AG09309 (cell line): ENCODE results near the gene GPATCH3.

Experiments
- DNase-seq: peaks from one replicate; pipeline ENCODE4 v3.0.0-alpha.2; 2010; ENCODE audit warnings: low read depth
- H3K4me3 ChIP-seq: 2 replicates; pipeline ENCODE4 v1.5.1; 2011; ENCODE audit warnings: mild to moderate bottlenecking, low read depth, low read length, moderate library complexity; ENCODE audit not compliant: control insufficient read depth
- TF ChIP-seq, protein P1 (sequence below): IDR thresholded peaks from 2 replicates; pipeline ENCODE4 v1.5.1; 2011; ENCODE audit warnings: mild to moderate bottlenecking, low read depth, low read length, inconsistent platforms; ENCODE audit not compliant: insufficient read depth, control insufficient read depth; ENCODE audit errors: missing control alignments

Gene GPATCH3

DNA sequence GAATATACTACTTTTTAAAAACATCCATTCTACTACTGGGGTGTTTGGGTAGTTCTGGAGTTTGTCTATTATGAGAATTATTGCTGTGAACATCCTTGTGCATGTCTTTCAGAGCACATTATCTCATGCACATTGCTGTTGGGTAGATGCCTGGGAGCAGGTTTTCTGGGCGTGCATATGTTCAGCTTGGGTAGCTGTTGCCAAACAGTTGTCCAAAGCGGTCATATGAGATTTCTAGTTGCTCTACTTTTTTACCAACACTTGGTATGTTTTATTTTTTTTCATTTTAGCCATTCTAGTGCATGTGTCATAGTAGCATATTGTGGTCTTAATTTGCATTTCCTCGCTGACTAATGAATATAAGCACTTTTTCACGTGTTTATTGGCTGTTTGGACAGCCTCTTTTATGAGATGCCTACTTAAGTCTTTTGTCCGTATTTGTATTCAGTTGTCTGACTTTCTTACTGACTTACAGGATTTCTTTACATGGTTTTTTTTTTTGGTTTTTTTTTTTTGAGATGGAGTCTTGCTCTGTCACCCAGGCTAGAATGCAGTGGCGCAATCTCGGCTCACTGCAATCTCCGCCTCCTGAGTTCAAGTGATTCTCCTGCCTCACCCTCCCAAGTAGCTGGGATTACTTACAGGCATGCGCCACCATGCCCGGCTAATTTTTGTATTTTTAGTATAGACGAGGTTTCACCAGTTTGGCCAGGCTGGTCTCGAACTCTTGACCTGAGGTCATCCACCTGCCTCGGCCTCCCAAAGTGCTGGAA is 55.7 kb downstream of the GPATCH3 start:
- H3K4me3 ChIP-seq: no peak overlapping the region
- TF ChIP-seq, protein P1, sequence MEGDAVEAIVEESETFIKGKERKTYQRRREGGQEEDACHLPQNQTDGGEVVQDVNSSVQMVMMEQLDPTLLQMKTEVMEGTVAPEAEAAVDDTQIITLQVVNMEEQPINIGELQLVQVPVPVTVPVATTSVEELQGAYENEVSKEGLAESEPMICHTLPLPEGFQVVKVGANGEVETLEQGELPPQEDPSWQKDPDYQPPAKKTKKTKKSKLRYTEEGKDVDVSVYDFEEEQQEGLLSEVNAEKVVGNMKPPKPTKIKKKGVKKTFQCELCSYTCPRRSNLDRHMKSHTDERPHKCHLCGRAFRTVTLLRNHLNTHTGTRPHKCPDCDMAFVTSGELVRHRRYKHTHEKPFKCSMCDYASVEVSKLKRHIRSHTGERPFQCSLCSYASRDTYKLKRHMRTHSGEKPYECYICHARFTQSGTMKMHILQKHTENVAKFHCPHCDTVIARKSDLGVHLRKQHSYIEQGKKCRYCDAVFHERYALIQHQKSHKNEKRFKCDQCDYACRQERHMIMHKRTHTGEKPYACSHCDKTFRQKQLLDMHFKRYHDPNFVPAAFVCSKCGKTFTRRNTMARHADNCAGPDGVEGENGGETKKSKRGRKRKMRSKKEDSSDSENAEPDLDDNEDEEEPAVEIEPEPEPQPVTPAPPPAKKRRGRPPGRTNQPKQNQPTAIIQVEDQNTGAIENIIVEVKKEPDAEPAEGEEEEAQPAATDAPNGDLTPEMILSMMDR: no peak
- DNase-seq: no peak
